ENCODE measurements around the gene NALCN. TPM values are rescaled to one million over a fixed set of nuclear protein-coding genes. Genes with fewer than 3 reads are reported as not detected.

Gene NALCN
- total RNA-seq, 1 donor from 2014 or later, result 38.6 TPM

GRCh38 chr13:101415358-101416174, 742 bp downstream of the NALCN start:
- TF ChIP-seq CTCF (IDR thresholded peaks at IDR 0.05), result no peak

GRCh38 chr13:101412076-101412475, 4.2 kb downstream of the NALCN start:
- Mint-ChIP-seq H3K4me1 (ENCODE audit: low read depth) (peaks cover 54% of the 10 kb centered on the region), H3K36me3 (ENCODE audit: low read depth) (peaks cover 2% of the 10 kb centered on the region), H3K4me3 (ENCODE audit: unreplicated experiment) (no peak overlapping the region), H3K9me3 (ENCODE audit: low read depth) (no peaks in the 10 kb centered on the region), H3K27ac (ENCODE audit: unreplicated experiment) (peak overlapping the region; percentile 55), H3K27me3 (ENCODE audit: low read depth) (no peaks in the 10 kb centered on the region)
- TF ChIP-seq CTCF (IDR thresholded peaks at IDR 0.05), result no peak
- no peak for DNase-seq (ENCODE audit: low spot score)

More at GRCh38 chr13:101415358-101416174, 742 bp downstream of the NALCN start:
- H3K27me3 Mint-ChIP-seq (ENCODE audit: low read depth), result no peaks in the 10 kb centered on the region
- peaks cover 4% of the 10 kb centered on the region for H3K36me3 Mint-ChIP-seq (ENCODE audit: low read depth)
- DNase-seq (ENCODE audit: low spot score), result peak; percentile 82
- H3K27ac Mint-ChIP-seq (ENCODE audit: unreplicated experiment), result peak overlapping the region; percentile 70
- peaks cover 38% of the 10 kb centered on the region for H3K4me1 Mint-ChIP-seq (ENCODE audit: low read depth)
- H3K4me3 Mint-ChIP-seq (ENCODE audit: unreplicated experiment), result peak overlapping the region; percentile 69
- H3K9me3 Mint-ChIP-seq (ENCODE audit: low read depth), result no peaks in the 10 kb centered on the region

GRCh38 chr13:101408992-101409656, 7.2 kb downstream of the NALCN start:
- H3K27ac Mint-ChIP-seq (ENCODE audit: unreplicated experiment), result no peak overlapping the region
- peaks cover 2% of the 10 kb centered on the region for H3K36me3 Mint-ChIP-seq (ENCODE audit: low read depth)
- H3K9me3 Mint-ChIP-seq (ENCODE audit: low read depth), result no peaks in the 10 kb centered on the region
- no peak for TF ChIP-seq CTCF (IDR thresholded peaks at IDR 0.05)
- no peaks in the 10 kb centered on the region for H3K27me3 Mint-ChIP-seq (ENCODE audit: low read depth)
- H3K4me1 Mint-ChIP-seq (ENCODE audit: low read depth), result peaks cover 49% of the 10 kb centered on the region
- H3K4me3 Mint-ChIP-seq (ENCODE audit: unreplicated experiment), result no peak overlapping the region
- DNase-seq (ENCODE audit: low spot score), result no peak

GRCh38 chr13:101408154-101408553, 8.2 kb downstream of the NALCN start:
- no peak for TF ChIP-seq CTCF (IDR thresholded peaks at IDR 0.05)
- Mint-ChIP-seq H3K4me1 (ENCODE audit: low read depth) (peaks cover 48% of the 10 kb centered on the region), H3K9me3 (ENCODE audit: low read depth) (no peaks in the 10 kb centered on the region), H3K27ac (ENCODE audit: unreplicated experiment) (peak overlapping the region; percentile 75), H3K4me3 (ENCODE audit: unreplicated experiment) (no peak overlapping the region), H3K36me3 (ENCODE audit: low read depth) (peaks cover 2% of the 10 kb centered on the region), H3K27me3 (ENCODE audit: low read depth) (no peaks in the 10 kb centered on the region)
- no peak for DNase-seq (ENCODE audit: low spot score)

- H3K36me3 Mint-ChIP-seq (ENCODE audit: low read depth), result no peaks in the 10 kb centered on the region
- no peak overlapping the region for H3K4me3 Mint-ChIP-seq (ENCODE audit: unreplicated experiment)
- H3K9me3 Mint-ChIP-seq (ENCODE audit: low read depth), result no peaks in the 10 kb centered on the region
- no peak for TF ChIP-seq CTCF (IDR thresholded peaks at IDR 0.05)
- H3K27ac Mint-ChIP-seq (ENCODE audit: unreplicated experiment), result peak overlapping the region; percentile 77
- no peaks in the 10 kb centered on the region for H3K27me3 Mint-ChIP-seq (ENCODE audit: low read depth)
- no peak for DNase-seq (ENCODE audit: low spot score)
- peaks cover 41% of the 10 kb centered on the region for H3K4me1 Mint-ChIP-seq (ENCODE audit: low read depth)
Measured at GRCh38 chr13:101406791-101407190, 9.5 kb downstream of the NALCN start.

Data from chondrocyte (in vitro differentiated cells).